HL-60 (cell line): ENCODE data around the gene SUPT20H.

ENCODE experiments used
- CTCF ChIP-seq: IDR thresholded peaks from one replicate; pipeline ENCODE4 v1.5.1; 2011; ENCODE audit warnings: low read length, control low read depth, inconsistent platforms; ENCODE audit not compliant: insufficient read depth
- GABPA ChIP-seq: IDR thresholded peaks from 2 replicates; pipeline ENCODE4 v1.6.1; 2012; ENCODE audit warnings: low read depth
- POLR2AphosphoS5 ChIP-seq: IDR thresholded peaks from 2 replicates; pipeline ENCODE4 v1.6.1; 2012; ENCODE audit warnings: low read depth
- SPI1 ChIP-seq: IDR thresholded peaks from 2 replicates; pipeline ENCODE4 v1.6.1; 2012; ENCODE audit warnings: low read depth, mild to moderate bottlenecking, borderline replicate concordance
- TF ChIP-seq, protein P1 (sequence below): IDR thresholded peaks from 2 replicates; pipeline ENCODE4 v1.6.1; 2012; ENCODE audit warnings: low read depth; ENCODE audit not compliant: insufficient replicate concordance

- TF ChIP-seq, protein P1, sequence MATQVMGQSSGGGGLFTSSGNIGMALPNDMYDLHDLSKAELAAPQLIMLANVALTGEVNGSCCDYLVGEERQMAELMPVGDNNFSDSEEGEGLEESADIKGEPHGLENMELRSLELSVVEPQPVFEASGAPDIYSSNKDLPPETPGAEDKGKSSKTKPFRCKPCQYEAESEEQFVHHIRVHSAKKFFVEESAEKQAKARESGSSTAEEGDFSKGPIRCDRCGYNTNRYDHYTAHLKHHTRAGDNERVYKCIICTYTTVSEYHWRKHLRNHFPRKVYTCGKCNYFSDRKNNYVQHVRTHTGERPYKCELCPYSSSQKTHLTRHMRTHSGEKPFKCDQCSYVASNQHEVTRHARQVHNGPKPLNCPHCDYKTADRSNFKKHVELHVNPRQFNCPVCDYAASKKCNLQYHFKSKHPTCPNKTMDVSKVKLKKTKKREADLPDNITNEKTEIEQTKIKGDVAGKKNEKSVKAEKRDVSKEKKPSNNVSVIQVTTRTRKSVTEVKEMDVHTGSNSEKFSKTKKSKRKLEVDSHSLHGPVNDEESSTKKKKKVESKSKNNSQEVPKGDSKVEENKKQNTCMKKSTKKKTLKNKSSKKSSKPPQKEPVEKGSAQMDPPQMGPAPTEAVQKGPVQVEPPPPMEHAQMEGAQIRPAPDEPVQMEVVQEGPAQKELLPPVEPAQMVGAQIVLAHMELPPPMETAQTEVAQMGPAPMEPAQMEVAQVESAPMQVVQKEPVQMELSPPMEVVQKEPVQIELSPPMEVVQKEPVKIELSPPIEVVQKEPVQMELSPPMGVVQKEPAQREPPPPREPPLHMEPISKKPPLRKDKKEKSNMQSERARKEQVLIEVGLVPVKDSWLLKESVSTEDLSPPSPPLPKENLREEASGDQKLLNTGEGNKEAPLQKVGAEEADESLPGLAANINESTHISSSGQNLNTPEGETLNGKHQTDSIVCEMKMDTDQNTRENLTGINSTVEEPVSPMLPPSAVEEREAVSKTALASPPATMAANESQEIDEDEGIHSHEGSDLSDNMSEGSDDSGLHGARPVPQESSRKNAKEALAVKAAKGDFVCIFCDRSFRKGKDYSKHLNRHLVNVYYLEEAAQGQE: no peak
- TF ChIP-seq CTCF (no peak), POLR2AphosphoS5 (no peak), GABPA (no peak), SPI1 (no peak)
Measured at GRCh38 chr13:37101201-37101600, 41.7 kb upstream of the SUPT20H start.
